OCI-LY7 (cell line): ENCODE results near the gene SMOC1.

Experiments used
- CTCF ChIP-seq: fragments of 200-600 bp; sonication (generic); conservative IDR thresholded peaks from 2 replicates; pipeline ENCODE4 v1.5.1; 2014; ENCODE audit warnings: mild to moderate bottlenecking, antibody characterized with exemption, low read length, moderate library complexity, mixed read lengths
- EZH2phosphoT487 ChIP-seq: fragments of 200-600 bp; sonication (generic); IDR thresholded peaks from 2 replicates; pipeline ENCODE4 v1.6.1; 2018; ENCODE audit warnings: low read depth, borderline replicate concordance, mild to moderate bottlenecking, mixed run types, antibody characterized with exemption, low read length, moderate library complexity, mixed read lengths

GRCh38 chr14:69922198-69922597 lies 43.0 kb downstream of the SMOC1 start:
- TF ChIP-seq EZH2phosphoT487 (no peak), CTCF (no peak)
